Right atrium auricular region (tissue), 2 donors: Measurements from ENCODE around the gene TMEM154. TPM values are rescaled to one million over a fixed set of nuclear protein-coding genes. Genes with fewer than 3 reads are reported as not detected.
A peak's percentile ranks its signal among the peaks of the same experiment; 100 is the strongest.

Experiments
- DNase-seq: peaks from one replicate; pipeline ENCODE4 v3.0.0-alpha.2; 2019; ENCODE audit warnings: low spot score
- H3K27ac ChIP-seq, 2 donors: fragments of 200-600 bp; sonication (generic); 1 replicate in 1 of 2; 2 replicates in 1 of 2; pipeline ENCODE4 v1.5.1; 2016 to 2019
- H3K27me3 ChIP-seq, 2 donors: fragments of 200-600 bp; sonication (generic); one replicate each; pipeline versions ENCODE4 v1.5.1 to v1.6.0; 2017 to 2019
- H3K36me3 ChIP-seq: fragments of 200-600 bp; sonication (generic); one replicate; pipeline ENCODE4 v1.5.1; 2016
- H3K4me1 ChIP-seq, 2 donors: fragments of 200-600 bp; sonication (generic); one replicate each; pipeline versions ENCODE4 v1.5.1 to v1.6.0; 2017 to 2019
- H3K4me3 ChIP-seq, 2 donors: fragments of 200-600 bp; sonication (generic); 1 replicate in 1 of 2; 2 replicates in 1 of 2; pipeline ENCODE4 v1.5.1; 2017 to 2019; ENCODE audit warnings: mild to moderate bottlenecking in 1 of 2, moderate library complexity in 1 of 2
- H3K9me3 ChIP-seq, 2 donors: fragments of 200-600 bp; sonication (generic); one replicate each; pipeline ENCODE4 v1.5.1; 2019
- CTCF ChIP-seq, 2 donors: fragments of 200-600 bp; sonication (generic); IDR thresholded peaks; one replicate each; pipeline ENCODE4 v1.5.1; 2019; ENCODE audit warnings: antibody characterized with exemption in 2 of 2
- total RNA-seq, 2 donors: library from RNA; depleted of rRNA; stranded (reverse); fragments of >200 nt; gene quantifications; one replicate each; pipeline ENCODE4 v1.1.0, GENCODE V29; 2016

TMEM154 gene
- total RNA-seq, 2 donors from 2014 or later: 1.4 to 2.0 TPM

- Histone ChIP-seq H3K36me3 (no peaks in the 10 kb centered on the region), H3K27ac (no peak overlapping the region), H3K4me1 (peaks cover 0 to 15% of the 10 kb centered on the region in 2 donors), H3K4me3 (no peak overlapping the region), H3K9me3 (no peaks in the 10 kb centered on the region), H3K27me3 (no peaks in the 10 kb centered on the region)
- no peak for DNase-seq
- TF ChIP-seq CTCF (IDR thresholded peaks at IDR 0.05): no peak
Measured at GRCh38 chr4:152587127-152587526, 92.7 kb downstream of the TMEM154 start.

- Histone ChIP-seq H3K36me3 (no peaks in the 10 kb centered on the region), H3K4me3 (no peak overlapping the region), H3K9me3 (no peaks in the 10 kb centered on the region), H3K4me1 (peaks cover 0 to 15% of the 10 kb centered on the region in 2 donors), H3K27ac (no peak overlapping the region), H3K27me3 (no peaks in the 10 kb centered on the region)
- DNase-seq: no peak
- TF ChIP-seq CTCF (IDR thresholded peaks at IDR 0.05): no peak
Measured at GRCh38 chr4:152586668-152587067, 93.1 kb downstream of the TMEM154 start.

GRCh38 chr4:152585023-152585441 lies 94.8 kb downstream of the TMEM154 start:
- TF ChIP-seq CTCF (IDR thresholded peaks at IDR 0.05): no peak
- Histone ChIP-seq H3K36me3 (no peaks in the 10 kb centered on the region), H3K27me3 (no peaks in the 10 kb centered on the region), H3K4me1 (no peaks in the 10 kb centered on the region), H3K9me3 (no peaks in the 10 kb centered on the region), H3K27ac (no peak overlapping the region), H3K4me3 (no peak overlapping the region)
- DNase-seq: no peak

- no peak for DNase-seq
- Histone ChIP-seq H3K4me1 (no peaks in the 10 kb centered on the region), H3K27ac (no peak overlapping the region), H3K36me3 (no peaks in the 10 kb centered on the region), H3K4me3 (no peak overlapping the region), H3K9me3 (no peaks in the 10 kb centered on the region), H3K27me3 (no peaks in the 10 kb centered on the region)
- peak in 1 of 2 donors; percentile 21 for TF ChIP-seq CTCF (IDR thresholded peaks at IDR 0.05)
Measured at GRCh38 chr4:152581536-152582160, 98.1 kb downstream of the TMEM154 start.

GRCh38 chr4:152579916-152580315 lies 99.9 kb downstream of the TMEM154 start:
- Histone ChIP-seq H3K27me3 (no peaks in the 10 kb centered on the region), H3K9me3 (no peaks in the 10 kb centered on the region), H3K27ac (no peak overlapping the region), H3K36me3 (no peaks in the 10 kb centered on the region), H3K4me1 (no peaks in the 10 kb centered on the region), H3K4me3 (no peak overlapping the region)
- TF ChIP-seq CTCF (IDR thresholded peaks at IDR 0.05): no peak
- no peak for DNase-seq
